MM.1S (cell line): ENCODE data around the gene DOCK10.

Experiments used
- CTCF ChIP-seq: fragments of 300-600 bp; sonication (generic); IDR thresholded peaks from 2 replicates; pipeline ENCODE4 v1.5.1; 2016; ENCODE audit warnings: antibody characterized with exemption, low read length, mixed read lengths
- EZH2 ChIP-seq: fragments of 300-600 bp; sonication (generic); optimal IDR thresholded peaks from 2 replicates; pipeline ENCODE3; 2017; ENCODE audit warnings: low read depth, mild to moderate bottlenecking, antibody characterized with exemption, low read length, mixed read lengths

- TF ChIP-seq CTCF (no peak), EZH2 (no peak)
Measured at GRCh38 chr2:224915136-224915535, 127.1 kb downstream of the DOCK10 start.
